Common myeloid progenitor, CD34-positive (primary cell): ENCODE data around the gene AXIN1.
"Not testable (repeated sequence)": the region's sequence is repeated elsewhere in the genome, so short reads cannot be mapped to it uniquely, and the experiment has no call there.

ENCODE experiments used
- CTCF ChIA-PET: fragments of 350-600 bp; sonication (Branson Sonifier 250); formaldehyde crosslinking; loops from one replicate; lab custom pipeline; 2021; ENCODE audit warnings: antibody characterized with exemption; lab: Charles Lee
- POLR2A ChIA-PET: fragments of 350-600 bp; sonication (Branson Sonifier 250); formaldehyde crosslinking; loops from one replicate; lab custom pipeline; 2021; ENCODE audit warnings: antibody characterized with exemption; lab: Charles Lee
- DNase-seq, 3 donors: peaks; one replicate each; pipeline versions ENCODE4 v3.0.0 to v3.0.0-alpha.2; 2013
- H3K27ac ChIP-seq, 2 experiments: 1 replicate in 1 of 2; 2 replicates in 1 of 2; pipeline ENCODE4 v1.7.0; 2013; ENCODE audit warnings: inconsistent platforms in 2 of 2, low read length in 2 of 2, mild to moderate bottlenecking in 2 of 2, low read depth in 1 of 2, moderate library complexity in 1 of 2; ENCODE audit not compliant: severe bottlenecking in 2 of 2, insufficient read depth in 1 of 2, poor library complexity in 1 of 2
- H3K27me3 ChIP-seq, 5 experiments: replicated peaks in 2 of 5; 1 replicate in 3 of 5; 2 replicates in 2 of 5; pipeline versions ENCODE4 v1.6.1 to v1.7.0; 2013; ENCODE audit warnings: low read length in 4 of 5, mild to moderate bottlenecking in 2 of 5, moderate library complexity in 2 of 5, inconsistent platforms in 1 of 5; ENCODE audit not compliant: insufficient read depth in 5 of 5, control insufficient read depth in 4 of 5
- H3K36me3 ChIP-seq, 4 experiments: 1 replicate in 2 of 4; 2 replicates in 2 of 4; pipeline versions ENCODE4 v1.6.1 to v1.7.0; 2013; ENCODE audit warnings: low read length in 3 of 4, control low read depth in 1 of 4, mild to moderate bottlenecking in 1 of 4; ENCODE audit not compliant: control insufficient read depth in 4 of 4, insufficient read depth in 4 of 4
- H3K4me1 ChIP-seq, 4 experiments: 1 replicate in 3 of 4; 2 replicates in 1 of 4; pipeline versions ENCODE4 v1.6.1 to v1.7.1; 2013; ENCODE audit warnings: low read length in 3 of 4, mild to moderate bottlenecking in 3 of 4, control low read depth in 1 of 4, inconsistent platforms in 1 of 4, moderate library complexity in 1 of 4; ENCODE audit not compliant: control insufficient read depth in 4 of 4, insufficient read depth in 4 of 4; ENCODE audit errors: control extremely low read depth in 1 of 4
- H3K4me3 ChIP-seq, 7 experiments: 1 replicate in 4 of 7; 2 replicates in 3 of 7; pipeline versions ENCODE4 v1.5.1 to v1.7.0; 2013; ENCODE audit warnings: mild to moderate bottlenecking in 7 of 7, low read length in 6 of 7, moderate library complexity in 6 of 7, inconsistent platforms in 2 of 7, low read depth in 2 of 7, control low read depth in 1 of 7; ENCODE audit not compliant: insufficient read depth in 4 of 7, control insufficient read depth in 1 of 7; ENCODE audit errors: extremely low read depth in 1 of 7
- H3K9me3 ChIP-seq, 5 experiments: 1 replicate in 4 of 5; 2 replicates in 1 of 5; pipeline versions ENCODE4 v1.6.1 to v1.7.1; 2013; ENCODE audit warnings: low read length in 4 of 5, mild to moderate bottlenecking in 2 of 5, inconsistent platforms in 1 of 5, low read depth in 1 of 5, moderate library complexity in 1 of 5; ENCODE audit not compliant: control insufficient read depth in 4 of 5, insufficient read depth in 2 of 5; ENCODE audit errors: control extremely low read depth in 1 of 5
- WGBS: methylation state at CpG from one replicate; pipeline ENCODE4 v1.1.5; 2013; ENCODE audit not compliant: insufficient coverage; 5-methylcytosine and 5-hydroxymethylcytosine counted together

AXIN1 gene

GRCh38 chr16:350203-350602 is 2.3 kb downstream of the AXIN1 start:
- Histone ChIP-seq H3K4me3 (no peak overlapping the region), H3K27ac (no peak overlapping the region), H3K4me1 (peaks cover 0 to 41% (median 26%) of the 10 kb centered on the region in 4 experiments), H3K27me3 (no peaks in the 10 kb centered on the region), H3K36me3 (peaks cover 2 to 32% (median 25%) of the 10 kb centered on the region in 4 experiments), H3K9me3 (no peaks in the 10 kb centered on the region)
- 98% methylated on average over 6 of the region's 8 CpGs for WGBS
- CTCF ChIA-PET = interaction anchor here (1.1 to 4.8 kb wide), 5 partner anchors 12 to 48 kb away, joined by 3 to 30 read pairs (median 6); no protein-coding TSS in a partner anchor
- POLR2A ChIA-PET = no interaction called here
- no peak for DNase-seq

- H3K4me3 ChIP-seq = no peak overlapping the region
- ChIA-PET CTCF (interaction anchor here (0.6 to 4.8 kb wide), 11 partner anchors 11 to 118 kb away, joined by 3 to 30 read pairs (median 4); no protein-coding TSS in a partner anchor), POLR2A (interaction anchor here (0.8 kb wide), 1 partner anchor 12 kb away, joined by 3 read pairs; no protein-coding TSS in a partner anchor)
- DNase-seq = no peak
- peaks cover 0 to 31% (median 22%) of the 10 kb centered on the region in 4 experiments for H3K4me1 ChIP-seq
- peaks cover 2 to 41% (median 31%) of the 10 kb centered on the region in 4 experiments for H3K36me3 ChIP-seq
- no peak overlapping the region for H3K27ac ChIP-seq
- no peaks in the 10 kb centered on the region for H3K9me3 ChIP-seq
- 90% methylated on average over 7 of the region's 7 CpGs for WGBS
- H3K27me3 ChIP-seq = no peaks in the 10 kb centered on the region
Measured at GRCh38 chr16:349211-349610, 3.3 kb downstream of the AXIN1 start.

GRCh38 chr16:348495-348894 is 4.0 kb downstream of the AXIN1 start:
- not testable (repeated sequence) for H3K4me3 ChIP-seq, DNase-seq, H3K27me3 ChIP-seq, H3K27ac ChIP-seq, H3K9me3 ChIP-seq
- Histone ChIP-seq H3K36me3 (peaks cover 2 to 41% (median 31%) of the 10 kb centered on the region in 4 experiments), H3K4me1 (peaks cover 0 to 29% (median 20%) of the 10 kb centered on the region in 4 experiments)
- ChIA-PET POLR2A (interaction anchor here (0.8 kb wide), 1 partner anchor 11 kb away, joined by 3 read pairs; no protein-coding TSS in a partner anchor), CTCF (interaction anchor here (0.8 to 4.8 kb wide), 9 partner anchors 10 to 46 kb away, joined by 3 to 30 read pairs (median 4); no protein-coding TSS in a partner anchor)
- 100% methylated on average over 6 of the region's 10 CpGs for WGBS

GRCh38 chr16:347203-347602 is 5.3 kb downstream of the AXIN1 start:
- Histone ChIP-seq H3K36me3 (peaks cover 2 to 51% (median 35%) of the 10 kb centered on the region in 4 experiments), H3K27ac (no peak overlapping the region), H3K9me3 (no peaks in the 10 kb centered on the region), H3K4me3 (no peak overlapping the region), H3K27me3 (no peaks in the 10 kb centered on the region), H3K4me1 (peaks cover 0 to 35% (median 16%) of the 10 kb centered on the region in 4 experiments)
- 95% methylated on average over 5 of the region's 6 CpGs for WGBS
- DNase-seq = no peak
- CTCF ChIA-PET = interaction anchor here (1.2 to 4.8 kb wide), 2 partner anchors 9 to 37 kb away, joined by 3 to 30 read pairs; no protein-coding TSS in a partner anchor
- POLR2A ChIA-PET = no interaction called here

DNA sequence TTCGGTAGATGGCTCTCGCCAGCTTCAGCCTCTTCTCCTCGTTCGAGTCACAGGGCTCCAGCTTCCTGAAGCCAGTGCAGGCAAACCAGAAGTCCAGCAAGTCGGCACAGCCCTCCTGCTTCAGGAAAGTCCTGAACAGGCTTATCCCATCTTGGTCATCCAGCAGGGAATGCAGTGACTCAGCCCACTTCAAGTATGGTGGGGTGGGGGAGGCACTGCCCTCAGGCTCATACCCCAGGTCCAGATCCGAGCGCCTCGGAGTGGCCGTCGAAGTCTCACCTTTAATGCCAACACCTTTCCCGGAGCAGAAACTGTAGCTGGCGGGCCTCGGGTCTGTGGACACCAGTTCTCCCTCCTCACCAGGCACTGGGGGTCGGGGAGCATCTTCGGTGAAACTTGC is 5.9 kb downstream of the AXIN1 start:
- no peaks in the 10 kb centered on the region for H3K27me3 ChIP-seq
- 91% methylated on average over 15 of the region's 15 CpGs for WGBS
- CTCF ChIA-PET = interaction anchor here (1.2 kb wide), 1 partner anchor 37 kb away, joined by 3 read pairs; no protein-coding TSS in a partner anchor
- POLR2A ChIA-PET = no interaction called here
- no peaks in the 10 kb centered on the region for H3K9me3 ChIP-seq
- H3K4me1 ChIP-seq = peaks cover 0 to 33% (median 13%) of the 10 kb centered on the region in 4 experiments
- H3K4me3 ChIP-seq = no peak overlapping the region
- peaks cover 2 to 53% (median 35%) of the 10 kb centered on the region in 4 experiments for H3K36me3 ChIP-seq
- no peak overlapping the region for H3K27ac ChIP-seq
- no peak for DNase-seq

DNA sequence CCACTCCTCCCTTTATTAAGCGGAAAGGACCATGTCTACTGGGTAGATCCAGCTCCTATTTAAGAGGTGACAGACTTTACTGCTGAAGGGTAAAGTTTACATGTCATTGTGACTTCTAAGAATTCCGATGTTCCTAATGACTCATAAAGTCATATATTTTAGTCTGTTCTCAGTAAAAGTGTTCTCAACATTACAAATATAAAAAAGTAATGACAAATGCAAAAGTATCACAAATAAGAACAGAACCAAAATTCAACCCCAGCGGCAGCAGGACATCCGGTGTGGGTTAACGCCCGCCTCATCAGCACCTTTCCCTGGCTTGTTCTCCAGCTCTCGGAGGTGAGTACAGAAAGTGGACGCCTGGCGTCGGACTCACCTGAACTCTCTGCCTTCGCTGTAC is 6.8 kb downstream of the AXIN1 start:
- no peak overlapping the region for H3K27ac ChIP-seq
- no peaks in the 10 kb centered on the region for H3K9me3 ChIP-seq
- no peak overlapping the region for H3K4me3 ChIP-seq
- H3K27me3 ChIP-seq = no peaks in the 10 kb centered on the region
- H3K36me3 ChIP-seq = peaks cover 2 to 53% (median 35%) of the 10 kb centered on the region in 4 experiments
- ChIA-PET POLR2A (no interaction called here), CTCF (interaction anchor here (0.9 to 2.0 kb wide), 3 partner anchors 10 to 42 kb away, joined by 3 to 6 read pairs (median 3); no protein-coding TSS in a partner anchor)
- H3K4me1 ChIP-seq = peaks cover 0 to 28% (median 6%) of the 10 kb centered on the region in 4 experiments
- 91% methylated on average over 9 of the region's 11 CpGs for WGBS
- no peak for DNase-seq
